GM12874 (cell line): ENCODE results near the gene SCAMP4.

ENCODE experiments used
- CTCF ChIP-seq: IDR thresholded peaks from 2 replicates; pipeline ENCODE4 v1.5.1; 2011; ENCODE audit warnings: low read depth, mild to moderate bottlenecking, control low read depth, low read length, moderate library complexity; ENCODE audit not compliant: insufficient read depth

The SCAMP4 gene

GRCh38 chr19:1902923-1903322, 2.3 kb upstream of the SCAMP4 start:
- TF ChIP-seq CTCF, result no peak

- no peak for TF ChIP-seq CTCF
Observed at GRCh38 chr19:1904860-1905109, 414 bp upstream of the SCAMP4 start.

- no peak for TF ChIP-seq CTCF
Observed at GRCh38 chr19:1905863-1906375, 720 bp downstream of the SCAMP4 start.

- no peak for TF ChIP-seq CTCF
Observed at GRCh38 chr19:1906985-1907562, 1.9 kb downstream of the SCAMP4 start.

GRCh38 chr19:1907563-1908363, 2.6 kb downstream of the SCAMP4 start:
- no peak for TF ChIP-seq CTCF

GRCh38 chr19:1908364-1908678, 3.1 kb downstream of the SCAMP4 start:
- no peak for TF ChIP-seq CTCF

GRCh38 chr19:1909761-1910080, 4.5 kb downstream of the SCAMP4 start:
- TF ChIP-seq CTCF, result no peak
